GM21447 (cell line): ENCODE data around the gene GPR25.

ENCODE experiments used
- ATAC-seq: cut with Tn5 transposase; IDR thresholded peaks from one replicate; pipeline ENCODE4 v1.9.1; 2021; ENCODE audit not compliant: unreplicated experiment

Gene GPR25

GRCh38 chr1:200872446-200873115 is at the start of gene GPR25:
GPR25 (plus strand) TSS chr1:200872981; CDS start chr1:200873038, 57 bp downstream.
- ATAC-seq, result no peak

GRCh38 chr1:200831091-200831490 is 41.7 kb upstream of the GPR25 start:
- no peak for ATAC-seq

- ATAC-seq, result no peak
Observed at GRCh38 chr1:200834383-200834782, 38.4 kb upstream of the GPR25 start.

- no peak for ATAC-seq
Observed at GRCh38 chr1:200836213-200836612, 36.6 kb upstream of the GPR25 start.

- ATAC-seq, result no peak
Observed at GRCh38 chr1:200837931-200838571, 34.7 kb upstream of the GPR25 start.

- no peak for ATAC-seq
Observed at GRCh38 chr1:200838676-200839445, 33.9 kb upstream of the GPR25 start.

- no peak for ATAC-seq
Observed at GRCh38 chr1:200845360-200845759, 27.4 kb upstream of the GPR25 start.

GRCh38 chr1:200846398-200846797 is 26.4 kb upstream of the GPR25 start:
- ATAC-seq, result no peak

GRCh38 chr1:200849430-200849829 is 23.4 kb upstream of the GPR25 start:
- ATAC-seq, result no peak

- no peak for ATAC-seq
Observed at GRCh38 chr1:200850554-200850953, 22.2 kb upstream of the GPR25 start.

- ATAC-seq, result no peak
Observed at GRCh38 chr1:200856716-200857357, 15.9 kb upstream of the GPR25 start.

GRCh38 chr1:200857804-200858203 is 15.0 kb upstream of the GPR25 start:
- no peak for ATAC-seq

- ATAC-seq, result no peak
Observed at GRCh38 chr1:200861937-200862647, 10.7 kb upstream of the GPR25 start.

GRCh38 chr1:200862713-200863415 is 9.9 kb upstream of the GPR25 start:
- ATAC-seq, result no peak

- ATAC-seq, result no peak
Observed at GRCh38 chr1:200866116-200866515, 6.7 kb upstream of the GPR25 start.

- ATAC-seq, result peak; percentile 88
Observed at GRCh38 chr1:200866521-200866920, 6.3 kb upstream of the GPR25 start.

GRCh38 chr1:200867018-200867811 is 5.6 kb upstream of the GPR25 start:
- ATAC-seq, result no peak

GRCh38 chr1:200869376-200869752 is 3.4 kb upstream of the GPR25 start:
- ATAC-seq, result no peak

- peak; percentile 46 for ATAC-seq
Observed at GRCh38 chr1:200869753-200870391, 2.9 kb upstream of the GPR25 start.
